Neural cell (in vitro differentiated cells): Measurements from ENCODE around the gene CAMK2G. TPM values are rescaled to one million over a fixed set of nuclear protein-coding genes. Genes with fewer than 3 reads are reported as not detected.

Experiments used
- H2AFZ ChIP-seq: fragments of 200-600, 300-800 bp; sonication (generic), shearing (Covaris generic); 2 replicates; pipeline ENCODE4 v1.6.0; 2014; ENCODE audit warnings: low read depth, mild to moderate bottlenecking, antibody characterized with exemption, low read length, moderate library complexity
- H3F3A ChIP-seq: fragments of 200-600 bp; shearing (Covaris generic); 2 replicates; pipeline ENCODE4 v1.6.1; 2016; ENCODE audit warnings: mild to moderate bottlenecking, moderate library complexity, mixed read lengths, antibody characterized with exemption, low read length; ENCODE audit not compliant: insufficient read depth, poor library complexity, severe bottlenecking
- H3K27ac ChIP-seq: fragments of 200-600, 300-800 bp; sonication (generic), shearing (Covaris generic); 2 replicates; pipeline ENCODE4 v1.5.1; 2014; ENCODE audit warnings: mild to moderate bottlenecking, low read length, moderate library complexity
- H3K27me3 ChIP-seq: fragments of 300-800, 200-600 bp; sonication (generic), shearing (Covaris generic); 2 replicates; pipeline ENCODE4 v1.6.0; 2014; ENCODE audit warnings: mild to moderate bottlenecking, low read depth, low read length, moderate library complexity; ENCODE audit not compliant: insufficient read depth
- H3K36me3 ChIP-seq: fragments of 300-800, 200-600 bp; sonication (generic), shearing (Covaris generic); 2 replicates; pipeline ENCODE4 v1.5.1; 2014; ENCODE audit warnings: mild to moderate bottlenecking, antibody characterized with exemption, low read length, moderate library complexity; ENCODE audit not compliant: insufficient read depth
- H3K4me2 ChIP-seq: fragments of 300-800, 200-600 bp; sonication (generic), shearing (Covaris generic); 2 replicates; pipeline ENCODE4 v1.6.0; 2014; ENCODE audit warnings: mild to moderate bottlenecking, low read length
- H3K4me3 ChIP-seq: fragments of 300-800, 200-600 bp; sonication (generic), shearing (Covaris generic); 2 replicates; pipeline ENCODE4 v1.5.1; 2014; ENCODE audit warnings: mild to moderate bottlenecking, low read length, moderate library complexity
- H3K79me2 ChIP-seq: fragments of 200-600 bp; shearing (Covaris generic); replicated peaks from 2 replicates; pipeline ENCODE4 v1.6.0; 2014; ENCODE audit warnings: mild to moderate bottlenecking, low read length, moderate library complexity; ENCODE audit not compliant: insufficient read depth
- H3K9ac ChIP-seq: fragments of 300-800, 200-600 bp; sonication (generic), shearing (Covaris generic); 2 replicates; pipeline ENCODE4 v1.6.1; 2016; ENCODE audit warnings: mild to moderate bottlenecking, low read length, mixed read lengths
- H3K9me2 ChIP-seq: fragments of 200-600 bp; shearing (Covaris generic); 2 replicates; pipeline ENCODE4 v1.6.1; 2016; ENCODE audit warnings: mild to moderate bottlenecking, low read length, mixed read lengths; ENCODE audit not compliant: insufficient read depth
- H3K9me3 ChIP-seq: fragments of 200-600, 300-800 bp; sonication (generic), shearing (Covaris generic); 2 replicates; pipeline ENCODE4 v1.6.1; 2016; ENCODE audit warnings: mild to moderate bottlenecking, mixed run types, low read length, moderate library complexity, mixed read lengths
- H4K20me1 ChIP-seq: fragments of 200-600 bp; shearing (Covaris generic); 2 replicates; pipeline ENCODE4 v1.6.1; 2016; ENCODE audit warnings: mild to moderate bottlenecking, mixed run types; ENCODE audit not compliant: insufficient read depth
- EP300 ChIP-seq: fragments of 450-650 bp; conservative IDR thresholded peaks from 2 replicates; pipeline ENCODE4 v1.6.1; 2014; ENCODE audit warnings: antibody characterized with exemption, mild to moderate bottlenecking, moderate library complexity; ENCODE audit not compliant: poor library complexity, severe bottlenecking
- EZH2 ChIP-seq: fragments of 200-600, 300-800 bp; shearing (Covaris generic), sonication (generic); IDR thresholded peaks from 2 replicates; pipeline ENCODE4 v1.6.1; 2014; ENCODE audit warnings: antibody characterized with exemption, low read length, borderline replicate concordance, mild to moderate bottlenecking; ENCODE audit not compliant: insufficient read depth, poor library complexity, severe bottlenecking
- MXI1 ChIP-seq: fragments of 450-650 bp; conservative IDR thresholded peaks from 2 replicates; pipeline ENCODE4 v1.6.1; 2014; ENCODE audit warnings: antibody characterized with exemption, mild to moderate bottlenecking; ENCODE audit not compliant: poor library complexity, severe bottlenecking
- POLR2AphosphoS5 ChIP-seq: IDR thresholded peaks from 2 replicates; pipeline ENCODE4 v1.6.1; 2012
- RAD21 ChIP-seq: fragments of 450-650 bp; conservative IDR thresholded peaks from 2 replicates; pipeline ENCODE4 v1.6.1; 2014; ENCODE audit warnings: antibody characterized with exemption, mild to moderate bottlenecking, moderate library complexity
- SMC3 ChIP-seq: fragments of 450-650 bp; conservative IDR thresholded peaks from 2 replicates; pipeline ENCODE4 v1.6.1; 2014; ENCODE audit warnings: antibody characterized with exemption, mild to moderate bottlenecking, moderate library complexity; ENCODE audit not compliant: poor library complexity
- TAF1 ChIP-seq: IDR thresholded peaks from 2 replicates; pipeline ENCODE4 v1.6.1; 2012; ENCODE audit warnings: low read depth
- polyA plus RNA-seq: library from polyadenylated mRNA; depleted of rRNA; stranded (reverse); fragments of >200 nt; gene quantifications from 2 replicates; pipeline ENCODE4 v1.2.3, GENCODE V29; 2014
- TF ChIP-seq, protein P1 (sequence below): fragments of 450-650 bp; IDR thresholded peaks from 2 replicates; pipeline ENCODE4 v1.5.1; 2014; ENCODE audit warnings: antibody characterized with exemption, mild to moderate bottlenecking, moderate library complexity; ENCODE audit not compliant: poor library complexity, severe bottlenecking
- TF ChIP-seq, protein P2 (sequence below): IDR thresholded peaks from 2 replicates; pipeline ENCODE4 v1.6.1; 2012; ENCODE audit warnings: borderline replicate concordance

CAMK2G gene
- polyA plus RNA-seq, 1 donor from 2014 or later, result 55.4 TPM

DNA sequence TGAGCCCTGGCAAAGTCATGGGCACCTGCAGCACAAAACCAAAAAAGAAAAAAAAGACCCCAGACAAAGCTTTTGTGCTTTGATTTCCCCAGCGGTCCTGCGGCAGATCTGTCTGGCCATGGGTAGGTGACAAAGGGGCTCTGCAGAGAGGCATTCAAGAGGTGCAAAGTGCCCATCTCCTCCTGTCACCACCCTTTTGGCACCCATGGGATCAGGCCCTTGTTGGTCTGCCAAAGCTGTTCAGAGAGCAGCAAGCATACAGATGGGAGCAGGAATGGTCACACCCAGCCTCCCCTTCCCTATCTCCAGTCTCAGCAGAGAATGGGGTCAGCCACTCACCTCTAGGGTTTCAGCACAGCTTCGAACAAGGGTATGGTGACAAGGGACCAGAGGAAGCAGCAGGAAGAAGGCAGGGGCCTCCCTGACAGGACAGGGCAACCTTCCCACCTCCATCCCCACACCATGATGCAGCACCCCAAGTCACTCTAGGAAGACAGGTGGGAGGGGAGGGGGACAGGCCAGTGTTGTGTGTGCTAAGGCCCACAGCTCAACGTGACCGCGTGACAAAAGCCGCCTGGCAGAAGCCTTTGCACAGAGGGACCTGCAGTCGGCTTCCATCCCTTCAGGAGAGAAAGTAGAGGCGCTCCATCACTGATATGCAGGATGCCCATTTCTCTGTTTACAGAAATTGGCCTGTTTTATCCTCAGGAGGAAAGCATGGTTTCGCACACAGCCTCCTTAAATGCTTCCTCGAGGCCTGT lies 6.3 kb downstream of the CAMK2G start (continued):
- TF ChIP-seq, protein P1, sequence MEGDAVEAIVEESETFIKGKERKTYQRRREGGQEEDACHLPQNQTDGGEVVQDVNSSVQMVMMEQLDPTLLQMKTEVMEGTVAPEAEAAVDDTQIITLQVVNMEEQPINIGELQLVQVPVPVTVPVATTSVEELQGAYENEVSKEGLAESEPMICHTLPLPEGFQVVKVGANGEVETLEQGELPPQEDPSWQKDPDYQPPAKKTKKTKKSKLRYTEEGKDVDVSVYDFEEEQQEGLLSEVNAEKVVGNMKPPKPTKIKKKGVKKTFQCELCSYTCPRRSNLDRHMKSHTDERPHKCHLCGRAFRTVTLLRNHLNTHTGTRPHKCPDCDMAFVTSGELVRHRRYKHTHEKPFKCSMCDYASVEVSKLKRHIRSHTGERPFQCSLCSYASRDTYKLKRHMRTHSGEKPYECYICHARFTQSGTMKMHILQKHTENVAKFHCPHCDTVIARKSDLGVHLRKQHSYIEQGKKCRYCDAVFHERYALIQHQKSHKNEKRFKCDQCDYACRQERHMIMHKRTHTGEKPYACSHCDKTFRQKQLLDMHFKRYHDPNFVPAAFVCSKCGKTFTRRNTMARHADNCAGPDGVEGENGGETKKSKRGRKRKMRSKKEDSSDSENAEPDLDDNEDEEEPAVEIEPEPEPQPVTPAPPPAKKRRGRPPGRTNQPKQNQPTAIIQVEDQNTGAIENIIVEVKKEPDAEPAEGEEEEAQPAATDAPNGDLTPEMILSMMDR, result no peak
- TF ChIP-seq TAF1 (no peak), POLR2AphosphoS5 (no peak), MXI1 (no peak)

DNA sequence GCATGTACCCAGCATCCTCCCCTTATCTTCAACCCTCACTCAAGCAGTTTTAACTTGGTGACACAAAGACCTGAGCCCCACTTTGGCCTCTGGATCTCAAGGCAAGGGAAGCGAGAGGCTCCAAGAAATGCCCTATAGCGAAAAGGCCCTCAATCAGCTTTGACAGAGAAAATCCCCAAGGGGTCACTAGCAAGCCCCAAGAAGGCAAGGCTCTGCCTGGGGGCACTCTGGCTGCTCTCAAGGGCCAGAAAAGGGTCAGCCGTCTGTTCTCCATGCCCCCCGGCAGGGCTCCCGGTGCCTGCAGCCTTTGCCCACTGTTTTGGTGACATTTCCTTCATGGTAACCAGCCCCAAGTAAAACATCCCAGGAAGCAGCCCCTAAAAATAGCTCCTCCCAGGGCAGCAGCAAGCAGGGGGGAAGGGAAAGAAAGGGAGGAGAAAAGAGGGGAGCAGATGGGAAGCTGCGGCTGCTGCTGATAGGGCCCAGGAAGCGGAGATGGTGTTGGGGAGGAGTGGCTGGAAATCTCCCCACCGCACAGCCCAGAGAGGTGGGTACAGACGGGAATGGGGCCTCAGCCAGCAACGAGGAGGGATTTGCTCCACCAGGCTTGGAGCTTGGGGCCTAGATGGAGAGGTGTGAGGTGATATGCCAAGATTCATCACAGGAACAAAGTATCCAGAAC lies 7.1 kb downstream of the CAMK2G start:
- Histone ChIP-seq H3K79me2 (no peaks in the 10 kb centered on the region), H3K27ac (no peak overlapping the region), H3K9me3 (no peaks in the 10 kb centered on the region), H2AFZ (no peak overlapping the region), H3K4me2 (no peak overlapping the region), H3K9me2 (no peaks in the 10 kb centered on the region), H3K27me3 (no peaks in the 10 kb centered on the region), H3K4me3 (no peak overlapping the region), H4K20me1 (no peaks in the 10 kb centered on the region), H3K9ac (no peak overlapping the region), H3K36me3 (no peaks in the 10 kb centered on the region), H3F3A (no peaks in the 10 kb centered on the region)
- TF ChIP-seq EP300 (no peak), RAD21 (no peak), MXI1 (no peak), EZH2 (no peak), TAF1 (no peak), SMC3 (no peak), POLR2AphosphoS5 (no peak)
- TF ChIP-seq, protein P2, sequence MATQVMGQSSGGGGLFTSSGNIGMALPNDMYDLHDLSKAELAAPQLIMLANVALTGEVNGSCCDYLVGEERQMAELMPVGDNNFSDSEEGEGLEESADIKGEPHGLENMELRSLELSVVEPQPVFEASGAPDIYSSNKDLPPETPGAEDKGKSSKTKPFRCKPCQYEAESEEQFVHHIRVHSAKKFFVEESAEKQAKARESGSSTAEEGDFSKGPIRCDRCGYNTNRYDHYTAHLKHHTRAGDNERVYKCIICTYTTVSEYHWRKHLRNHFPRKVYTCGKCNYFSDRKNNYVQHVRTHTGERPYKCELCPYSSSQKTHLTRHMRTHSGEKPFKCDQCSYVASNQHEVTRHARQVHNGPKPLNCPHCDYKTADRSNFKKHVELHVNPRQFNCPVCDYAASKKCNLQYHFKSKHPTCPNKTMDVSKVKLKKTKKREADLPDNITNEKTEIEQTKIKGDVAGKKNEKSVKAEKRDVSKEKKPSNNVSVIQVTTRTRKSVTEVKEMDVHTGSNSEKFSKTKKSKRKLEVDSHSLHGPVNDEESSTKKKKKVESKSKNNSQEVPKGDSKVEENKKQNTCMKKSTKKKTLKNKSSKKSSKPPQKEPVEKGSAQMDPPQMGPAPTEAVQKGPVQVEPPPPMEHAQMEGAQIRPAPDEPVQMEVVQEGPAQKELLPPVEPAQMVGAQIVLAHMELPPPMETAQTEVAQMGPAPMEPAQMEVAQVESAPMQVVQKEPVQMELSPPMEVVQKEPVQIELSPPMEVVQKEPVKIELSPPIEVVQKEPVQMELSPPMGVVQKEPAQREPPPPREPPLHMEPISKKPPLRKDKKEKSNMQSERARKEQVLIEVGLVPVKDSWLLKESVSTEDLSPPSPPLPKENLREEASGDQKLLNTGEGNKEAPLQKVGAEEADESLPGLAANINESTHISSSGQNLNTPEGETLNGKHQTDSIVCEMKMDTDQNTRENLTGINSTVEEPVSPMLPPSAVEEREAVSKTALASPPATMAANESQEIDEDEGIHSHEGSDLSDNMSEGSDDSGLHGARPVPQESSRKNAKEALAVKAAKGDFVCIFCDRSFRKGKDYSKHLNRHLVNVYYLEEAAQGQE, result no peak
- TF ChIP-seq, protein P1, result no peak
